Measurements from ENCODE around the gene OTOP2.

GRCh38 chr17:74963656-74964055 lies 39.6 kb downstream of the OTOP2 start:
- no peak for TF ChIP-seq POLR2A (IDR thresholded peaks at IDR 0.05; ENCODE audit: low read depth, low read length)
- TF ChIP-seq MAX (IDR thresholded peaks at IDR 0.05; ENCODE audit: low read depth, low read length) = no peak
- peak in 2 of 3 experiments; percentile 13 to 25; a peak in 3 of 6 replicates for TF ChIP-seq CTCF (IDR thresholded peaks at IDR 0.05 in 2 of 3, conservative IDR thresholded peaks at IDR 0.05 in 1 of 3; ENCODE audit: control insufficient read depth in 2 of 3, extremely low read depth in 1 of 3, insufficient read depth in 1 of 3, low read depth in 3 of 3, low read length in 3 of 3)
- TF ChIP-seq TARDBP (IDR thresholded peaks at IDR 0.05; ENCODE audit: borderline replicate concordance) = no peak
- no peak for TF ChIP-seq POLR2AphosphoS5 (IDR thresholded peaks at IDR 0.05; ENCODE audit: low read length)
- no peak for TF ChIP-seq EZH2 (IDR thresholded peaks at IDR 0.05; ENCODE audit: borderline replicate concordance, control insufficient read depth, low read depth, low read length)
- TF ChIP-seq NFIC (IDR thresholded peaks at IDR 0.05; ENCODE audit: low read depth, low read length) = no peak
- TF ChIP-seq REST (IDR thresholded peaks at IDR 0.05; ENCODE audit: low read depth, low read length) = no peak

Data from GM12878 (cell line).